ENCODE results near the gene CYP46A1.
A peak's percentile ranks its signal among the peaks of the same experiment; 100 is the strongest.

Gene CYP46A1

DNA sequence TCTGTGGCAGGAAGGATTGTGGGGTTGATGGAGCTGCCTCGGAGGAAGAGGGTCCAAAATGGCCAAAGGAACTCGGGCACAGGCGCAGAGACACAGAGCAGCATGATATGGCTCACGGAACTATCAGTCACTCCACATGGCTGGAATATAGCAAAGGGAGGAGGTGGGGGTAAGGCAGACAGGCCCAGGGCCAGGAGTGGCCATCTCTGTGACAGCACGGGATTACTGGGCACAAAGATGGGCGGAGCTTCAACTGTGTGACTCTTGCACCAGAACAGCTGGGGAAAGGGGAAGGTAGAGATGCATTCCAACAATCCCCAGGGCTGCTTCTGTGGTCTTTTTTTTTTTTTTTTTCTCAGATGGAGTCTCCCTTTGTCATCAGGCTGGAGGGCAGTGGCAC lies 84.3 kb downstream of the CYP46A1 start:
- Histone ChIP-seq H3K27me3 (ENCODE audit: control insufficient read depth, insufficient read depth, low read length) (no peaks in the 10 kb centered on the region), H3K4me3 (ENCODE audit: low read length) (no peak overlapping the region), H3K9ac (ENCODE audit: low read depth, low read length) (no peak overlapping the region), H3K9me3 (replicated peaks; ENCODE audit: low read length) (no peaks in the 10 kb centered on the region), H3K4me1 (ENCODE audit: control insufficient read depth, insufficient read depth, low read length) (peaks cover 37% of the 10 kb centered on the region), H3K4me2 (ENCODE audit: low read length) (peak overlapping the region; percentile 28), H3K36me3 (ENCODE audit: insufficient read depth, low read length) (no peaks in the 10 kb centered on the region)

DNA sequence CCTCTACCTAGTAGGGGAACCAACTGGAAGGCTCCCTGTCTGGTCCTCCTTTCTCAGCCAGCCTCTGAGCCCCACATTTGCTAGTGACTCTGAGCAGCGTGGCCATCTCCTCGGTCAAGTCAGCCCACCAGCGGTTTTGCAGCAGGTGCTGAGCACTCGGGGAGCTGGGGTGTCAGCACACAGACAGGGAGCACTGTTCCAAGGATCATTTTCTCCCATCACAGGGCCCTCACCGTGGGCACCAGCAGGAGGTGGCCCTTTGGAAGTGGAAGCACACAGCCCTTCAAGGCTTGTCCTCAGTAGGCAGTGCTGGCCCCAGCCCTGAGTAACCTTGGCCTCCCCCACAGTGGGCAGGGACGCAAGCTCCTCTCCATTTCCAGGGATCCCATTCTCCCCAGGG lies 85.0 kb downstream of the CYP46A1 start:
- Histone ChIP-seq H3K9ac (ENCODE audit: low read depth, low read length) (no peak overlapping the region), H3K36me3 (ENCODE audit: insufficient read depth, low read length) (no peaks in the 10 kb centered on the region), H3K4me2 (ENCODE audit: low read length) (no peak overlapping the region), H3K4me1 (ENCODE audit: control insufficient read depth, insufficient read depth, low read length) (peaks cover 44% of the 10 kb centered on the region), H3K9me3 (replicated peaks; ENCODE audit: low read length) (no peaks in the 10 kb centered on the region), H3K4me3 (ENCODE audit: low read length) (no peak overlapping the region), H3K27me3 (ENCODE audit: control insufficient read depth, insufficient read depth, low read length) (no peaks in the 10 kb centered on the region)

- Histone ChIP-seq H3K9ac (ENCODE audit: low read depth, low read length) (no peak overlapping the region), H3K4me1 (ENCODE audit: control insufficient read depth, insufficient read depth, low read length) (peaks cover 51% of the 10 kb centered on the region), H3K36me3 (ENCODE audit: insufficient read depth, low read length) (no peaks in the 10 kb centered on the region), H3K4me3 (ENCODE audit: low read length) (no peak overlapping the region), H3K27me3 (ENCODE audit: control insufficient read depth, insufficient read depth, low read length) (no peaks in the 10 kb centered on the region), H3K4me2 (ENCODE audit: low read length) (no peak overlapping the region), H3K9me3 (replicated peaks; ENCODE audit: low read length) (no peaks in the 10 kb centered on the region)
Measured at GRCh38 chr14:99769799-99770198, 85.7 kb downstream of the CYP46A1 start.

GRCh38 chr14:99772371-99773283 lies 88.5 kb downstream of the CYP46A1 start:
- Histone ChIP-seq H3K27me3 (ENCODE audit: control insufficient read depth, insufficient read depth, low read length) (no peaks in the 10 kb centered on the region), H3K36me3 (ENCODE audit: insufficient read depth, low read length) (no peaks in the 10 kb centered on the region), H3K4me3 (ENCODE audit: low read length) (peak overlapping the region; percentile 17), H3K4me2 (ENCODE audit: low read length) (peak overlapping the region; percentile 47), H3K4me1 (ENCODE audit: control insufficient read depth, insufficient read depth, low read length) (peaks cover 46% of the 10 kb centered on the region), H3K9me3 (replicated peaks; ENCODE audit: low read length) (no peaks in the 10 kb centered on the region), H3K9ac (ENCODE audit: low read depth, low read length) (peak overlapping the region; percentile 68)

DNA sequence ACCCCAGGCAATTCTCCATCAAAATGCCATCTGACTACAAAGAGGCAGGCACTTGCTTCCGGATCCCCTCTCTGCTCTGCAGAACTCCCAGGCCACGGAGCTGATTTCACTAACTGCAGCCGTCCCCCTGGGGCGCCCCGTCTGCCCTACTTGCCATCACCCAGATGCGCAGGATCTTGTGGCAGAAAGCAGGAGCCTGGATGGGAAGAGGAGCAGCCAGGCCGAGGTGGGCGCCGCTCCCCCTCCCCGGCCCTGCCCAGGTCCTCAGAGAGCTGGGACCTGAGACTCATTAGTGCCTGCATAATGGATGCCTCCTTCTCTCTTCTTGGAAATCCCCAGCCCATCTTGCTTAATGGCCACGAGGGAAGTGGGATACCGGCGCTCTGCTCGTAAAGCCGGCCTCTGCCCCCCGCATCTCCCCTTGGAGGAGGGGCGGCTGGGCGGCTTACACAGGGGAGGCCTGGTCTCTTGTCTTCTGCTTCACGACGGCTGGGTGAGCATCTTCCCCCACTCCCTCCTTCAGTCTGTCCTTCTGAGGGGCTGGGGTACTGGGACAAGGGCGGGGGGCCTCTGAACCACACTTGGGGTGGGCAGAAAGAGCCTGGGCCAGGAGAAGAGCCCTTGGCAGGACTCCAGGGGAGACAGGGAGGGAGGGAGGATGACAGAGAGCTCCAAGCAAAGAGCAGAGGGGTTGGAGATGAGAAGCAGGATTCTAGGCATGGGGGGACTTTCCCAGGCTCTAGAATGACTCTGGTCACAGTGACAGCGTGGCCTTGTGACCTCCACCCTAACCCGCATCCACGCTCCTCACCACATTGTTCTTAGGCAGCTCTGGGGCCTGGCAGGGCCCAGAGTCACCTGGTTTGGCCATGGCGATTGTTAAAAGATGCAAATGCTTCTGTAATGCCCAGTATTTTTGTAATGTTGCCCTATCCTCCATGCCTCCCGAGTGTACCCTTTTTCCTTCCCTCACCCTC lies 89.7 kb downstream of the CYP46A1 start:
- peak overlapping the region; percentile 47 for H3K4me2 ChIP-seq (ENCODE audit: low read length)
- H3K4me3 ChIP-seq (ENCODE audit: low read length), result no peak overlapping the region
- H3K4me1 ChIP-seq (ENCODE audit: control insufficient read depth, insufficient read depth, low read length), result peaks cover 38% of the 10 kb centered on the region
- H3K9ac ChIP-seq (ENCODE audit: low read depth, low read length), result peak overlapping the region; percentile 68
- H3K9me3 ChIP-seq (replicated peaks; ENCODE audit: low read length), result peaks cover 5% of the 10 kb centered on the region
- no peaks in the 10 kb centered on the region for H3K27me3 ChIP-seq (ENCODE audit: control insufficient read depth, insufficient read depth, low read length)
- no peaks in the 10 kb centered on the region for H3K36me3 ChIP-seq (ENCODE audit: insufficient read depth, low read length)

DNA sequence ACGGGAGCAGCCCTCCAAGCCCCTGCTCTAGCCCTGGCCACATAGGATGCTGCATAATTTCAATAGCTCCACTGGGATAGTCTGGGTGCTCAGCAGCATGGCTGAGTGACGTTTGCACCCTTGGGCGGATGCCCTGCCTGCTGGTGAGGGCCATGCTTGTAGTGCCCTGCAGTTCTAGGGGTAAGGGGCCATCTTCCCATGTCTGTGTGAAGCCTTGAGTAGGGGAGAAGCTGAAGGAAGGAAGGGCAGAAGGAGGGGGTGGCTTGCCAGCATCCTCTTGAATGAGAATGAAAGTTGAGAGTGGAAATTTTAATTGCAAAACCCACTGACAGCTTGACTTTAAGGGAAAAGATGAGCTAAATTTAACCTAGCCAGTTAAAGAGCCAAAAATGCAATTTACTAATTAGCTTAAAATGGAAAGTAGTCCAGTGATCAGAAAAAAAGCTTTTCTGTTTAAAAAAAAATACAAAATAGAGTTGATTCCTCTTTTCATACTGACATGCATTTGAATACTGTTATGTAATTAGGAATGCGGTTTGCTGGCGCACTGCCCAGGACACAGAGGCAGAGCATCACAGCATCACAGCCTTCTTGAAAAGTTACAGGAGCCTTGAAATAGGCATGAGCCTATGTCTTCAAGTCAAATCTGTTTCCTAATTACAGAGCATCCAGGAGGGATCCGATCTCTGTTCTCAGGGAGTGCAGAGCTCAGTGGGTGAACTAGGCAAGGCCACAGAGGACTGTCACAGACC lies 90.6 kb downstream of the CYP46A1 start:
- H3K9me3 ChIP-seq (replicated peaks; ENCODE audit: low read length), result peaks cover 5% of the 10 kb centered on the region
- no peak overlapping the region for H3K9ac ChIP-seq (ENCODE audit: low read depth, low read length)
- no peaks in the 10 kb centered on the region for H3K27me3 ChIP-seq (ENCODE audit: control insufficient read depth, insufficient read depth, low read length)
- no peak overlapping the region for H3K4me3 ChIP-seq (ENCODE audit: low read length)
- H3K4me1 ChIP-seq (ENCODE audit: control insufficient read depth, insufficient read depth, low read length), result peaks cover 39% of the 10 kb centered on the region
- H3K36me3 ChIP-seq (ENCODE audit: insufficient read depth, low read length), result no peaks in the 10 kb centered on the region
- H3K4me2 ChIP-seq (ENCODE audit: low read length), result no peak overlapping the region

DNA sequence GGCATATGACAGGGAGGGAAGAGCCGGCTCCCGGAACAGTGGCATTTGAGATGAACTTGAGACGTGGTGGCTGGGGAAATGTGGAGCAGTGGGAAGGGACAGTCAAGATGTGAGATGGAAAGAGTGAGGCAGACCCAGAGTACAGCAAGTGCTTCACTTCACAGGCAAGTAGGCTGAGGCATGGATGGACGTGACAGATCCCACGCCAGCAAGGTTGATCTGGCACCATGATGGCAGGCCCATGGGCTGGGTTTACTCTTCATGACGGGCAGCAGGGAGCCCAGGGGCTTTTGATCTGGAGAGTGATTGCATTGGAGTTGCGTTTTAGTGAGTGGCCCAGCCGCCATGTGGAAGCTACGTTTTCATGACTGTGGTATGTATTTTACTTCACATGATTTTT lies 91.3 kb downstream of the CYP46A1 start:
- no peaks in the 10 kb centered on the region for H3K27me3 ChIP-seq (ENCODE audit: control insufficient read depth, insufficient read depth, low read length)
- no peak overlapping the region for H3K4me3 ChIP-seq (ENCODE audit: low read length)
- H3K9ac ChIP-seq (ENCODE audit: low read depth, low read length), result no peak overlapping the region
- peaks cover 39% of the 10 kb centered on the region for H3K4me1 ChIP-seq (ENCODE audit: control insufficient read depth, insufficient read depth, low read length)
- peaks cover 12% of the 10 kb centered on the region for H3K9me3 ChIP-seq (replicated peaks; ENCODE audit: low read length)
- H3K4me2 ChIP-seq (ENCODE audit: low read length), result no peak overlapping the region
- H3K36me3 ChIP-seq (ENCODE audit: insufficient read depth, low read length), result no peaks in the 10 kb centered on the region

All from skeletal muscle satellite cell (primary cell).